GM18907 (cell line): ENCODE measurements around the gene PATZ1.
"Not testable (repeated sequence)": the region's sequence is repeated elsewhere in the genome, so short reads cannot be mapped to it uniquely, and the experiment has no call there.

Experiments
- ATAC-seq: cut with Tn5 transposase; IDR thresholded peaks from one replicate; pipeline ENCODE4 v1.9.1; 2021; ENCODE audit warnings: mild to moderate bottlenecking, moderate library complexity; ENCODE audit not compliant: unreplicated experiment

PATZ1 gene

DNA sequence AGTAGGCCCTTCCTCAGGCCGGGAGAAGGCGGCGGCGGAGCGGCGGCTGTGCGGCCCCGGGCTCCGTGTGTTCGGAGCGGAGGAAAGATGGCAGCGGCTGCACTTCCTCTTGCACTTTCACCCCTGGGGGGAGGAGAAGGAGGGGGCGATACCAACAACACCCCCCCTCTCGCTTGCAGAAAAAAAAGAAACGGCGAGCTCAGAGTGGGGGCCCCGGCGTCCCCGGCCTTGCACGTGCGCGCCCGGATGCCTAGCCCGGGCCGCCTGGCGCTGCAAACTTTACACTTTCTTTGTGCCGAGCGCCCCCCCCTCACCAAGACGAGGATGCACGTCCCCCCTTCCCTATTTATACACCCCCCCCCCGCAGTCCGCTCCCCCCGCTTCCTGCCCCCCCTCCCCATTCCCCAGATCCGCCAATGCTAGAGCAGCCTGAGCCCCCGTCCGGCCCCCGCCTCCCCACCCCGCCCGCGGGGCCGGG, at the start of gene PATZ1:
PATZ1 (minus strand) TSS at position 92 of the 478 bp plus-strand sequence. CDS start 744 bp downstream, outside the sequence.
- ATAC-seq = peak; percentile 26

DNA sequence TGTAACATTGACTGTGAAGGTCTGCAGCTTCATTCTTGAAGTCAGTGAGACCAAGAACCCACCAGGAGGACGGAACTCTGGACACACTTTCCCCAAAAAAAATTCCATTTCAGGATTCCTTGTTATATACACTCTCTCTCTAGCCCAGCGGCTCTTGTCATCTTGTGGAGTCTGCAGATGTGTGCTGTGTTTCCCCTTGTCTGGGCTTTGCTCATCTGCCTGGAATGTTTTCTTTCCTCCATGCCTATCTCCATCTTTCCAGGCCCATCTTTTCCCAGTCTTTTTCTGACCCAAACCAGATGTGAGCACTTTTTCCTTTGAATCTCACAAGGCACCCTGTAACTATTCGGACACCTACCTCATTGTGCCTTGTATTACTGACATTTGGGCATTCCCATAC, 48.2 kb upstream of the PATZ1 start:
- no peak for ATAC-seq

DNA sequence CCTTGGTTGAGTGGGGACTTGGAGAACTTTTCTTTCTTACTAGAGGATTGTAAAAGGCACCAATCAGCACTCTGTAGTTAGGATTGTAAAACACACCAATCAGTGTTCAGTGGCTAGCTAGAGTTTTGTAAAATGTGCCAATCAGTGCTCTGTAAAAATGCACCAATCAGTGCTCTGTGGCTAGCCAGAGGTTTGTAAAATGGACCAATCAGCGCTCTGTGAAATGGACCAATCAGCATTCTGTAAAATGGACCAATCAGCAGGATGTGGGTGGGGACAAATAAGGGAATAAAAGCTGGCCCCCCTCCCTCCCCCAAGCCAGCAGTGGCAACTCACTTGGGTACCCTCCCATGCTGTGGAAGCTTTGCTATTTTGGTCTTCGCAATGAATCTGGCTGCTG, 47.7 kb upstream of the PATZ1 start:
- no peak for ATAC-seq

- ATAC-seq = not testable (repeated sequence)
These were observed 32.5 kb upstream of the PATZ1 start for GRCh38 chr22:31378651-31379050.

DNA sequence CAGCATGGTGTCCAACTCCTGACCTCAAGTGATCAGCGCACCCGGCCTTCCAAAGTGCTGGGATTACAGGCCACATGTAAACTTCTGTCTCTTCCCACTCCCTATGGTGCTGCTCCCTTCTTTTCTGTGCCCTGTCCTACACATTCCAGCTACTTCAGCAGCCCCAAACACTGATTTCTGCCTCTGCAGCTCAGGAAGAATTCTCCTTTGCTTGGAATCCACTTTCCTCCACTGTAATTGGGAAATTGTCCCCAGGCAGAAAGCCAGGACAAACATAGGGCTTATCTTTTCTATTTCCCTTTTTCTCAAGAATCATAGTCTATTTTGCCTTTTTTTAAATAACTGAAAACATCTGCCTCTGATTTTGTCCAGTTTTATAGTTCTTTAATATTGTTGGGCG, 32.0 kb upstream of the PATZ1 start:
- ATAC-seq = no peak

- ATAC-seq = no peak
These were observed 31.5 kb upstream of the PATZ1 start for GRCh38 chr22:31377612-31378011.

- no peak for ATAC-seq
These were observed 21.3 kb upstream of the PATZ1 start for GRCh38 chr22:31367426-31367825.

DNA sequence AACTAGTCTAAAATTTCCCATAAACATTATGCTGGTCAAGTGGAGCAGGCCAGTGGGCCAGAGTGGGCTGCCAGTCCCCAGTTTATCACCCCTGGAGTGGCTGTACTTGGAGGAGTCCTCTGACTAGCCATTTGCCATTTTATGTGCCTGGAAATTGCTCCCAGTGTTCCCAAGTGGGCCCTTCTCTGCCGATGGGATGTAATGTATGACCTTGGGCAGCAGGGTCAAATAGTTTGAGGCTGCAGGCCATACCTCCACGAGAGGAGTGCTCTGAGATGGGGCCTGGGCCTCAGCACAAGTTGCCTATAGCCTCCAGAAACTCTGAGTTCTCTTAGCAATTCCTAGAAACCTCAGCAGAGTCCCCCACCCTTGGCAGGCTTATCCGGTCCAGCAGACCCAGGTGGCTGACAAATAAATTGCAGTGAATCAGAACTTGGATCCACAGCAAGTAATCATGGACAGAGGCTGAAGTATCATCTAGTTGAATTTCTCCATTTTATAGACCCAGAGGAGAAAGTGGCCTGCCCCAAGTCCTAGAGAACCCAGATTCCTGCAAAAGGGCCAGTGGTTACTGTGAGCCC, 17.8 kb upstream of the PATZ1 start:
- no peak for ATAC-seq

GRCh38 chr22:31361743-31362142, 15.6 kb upstream of the PATZ1 start:
- ATAC-seq = no peak

DNA sequence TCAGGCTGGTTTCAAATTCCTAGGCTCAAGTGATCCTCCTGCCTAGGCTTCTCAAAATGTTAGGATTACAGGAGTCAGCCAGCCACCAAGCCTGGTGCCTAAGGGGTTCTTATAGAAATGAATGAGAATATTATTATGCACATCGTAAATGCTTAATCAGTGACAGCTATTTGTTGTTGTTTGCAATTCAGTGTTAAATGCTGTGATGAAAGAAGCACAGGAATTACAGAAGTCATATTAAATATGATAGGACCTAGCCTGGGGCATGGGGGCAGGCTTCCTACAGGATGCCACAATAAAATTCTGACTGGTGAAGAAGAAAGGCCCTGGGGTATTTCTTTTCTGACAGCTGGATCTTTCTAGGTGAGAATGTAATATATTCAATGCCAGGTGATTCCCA, 13.9 kb upstream of the PATZ1 start:
- ATAC-seq = no peak

DNA sequence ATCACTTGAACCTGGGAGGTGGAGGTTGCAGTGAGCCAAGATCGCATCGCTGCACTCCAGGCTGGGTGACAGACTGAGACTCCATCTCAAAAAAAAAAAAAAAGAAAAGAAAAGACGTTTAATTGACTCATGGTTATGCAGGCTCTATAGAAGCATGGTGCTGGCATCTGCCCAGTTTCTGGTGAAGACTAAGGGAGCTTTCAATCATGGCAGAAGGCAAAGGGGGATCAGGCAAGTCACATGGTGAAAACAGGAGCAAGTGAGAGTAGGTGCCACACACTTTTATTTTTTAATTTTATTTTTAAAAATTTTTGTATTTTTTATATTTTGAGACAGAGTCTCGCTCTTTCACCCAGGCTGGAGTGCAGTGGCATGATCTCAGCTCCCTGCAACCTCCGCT, 8.4 kb upstream of the PATZ1 start:
- ATAC-seq = no peak

DNA sequence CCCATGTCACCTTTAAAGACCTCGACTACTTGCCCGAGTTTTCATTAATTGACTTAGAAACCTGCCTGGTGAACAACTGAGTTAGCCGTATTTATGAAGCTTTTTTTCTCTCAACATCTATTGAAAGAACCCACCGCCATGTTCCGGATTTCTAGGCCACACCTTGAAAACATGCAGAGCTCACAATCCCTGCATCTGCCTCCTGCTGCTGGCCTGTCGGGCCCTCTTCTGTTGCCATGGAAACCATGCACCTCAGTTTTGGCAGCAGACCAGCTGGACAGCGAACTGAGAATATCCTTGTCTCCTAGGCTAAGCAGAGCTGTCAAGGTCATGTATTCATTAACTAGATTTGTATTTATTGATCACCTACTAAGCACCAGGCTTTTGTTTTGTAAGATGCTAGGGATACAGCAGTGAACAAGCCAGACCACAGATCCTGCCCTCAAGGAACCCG, 4.3 kb upstream of the PATZ1 start:
- no peak for ATAC-seq

- no peak for ATAC-seq
These were observed 3.8 kb upstream of the PATZ1 start for GRCh38 chr22:31349960-31350359.

GRCh38 chr22:31348766-31349165, 2.6 kb upstream of the PATZ1 start:
- no peak for ATAC-seq

DNA sequence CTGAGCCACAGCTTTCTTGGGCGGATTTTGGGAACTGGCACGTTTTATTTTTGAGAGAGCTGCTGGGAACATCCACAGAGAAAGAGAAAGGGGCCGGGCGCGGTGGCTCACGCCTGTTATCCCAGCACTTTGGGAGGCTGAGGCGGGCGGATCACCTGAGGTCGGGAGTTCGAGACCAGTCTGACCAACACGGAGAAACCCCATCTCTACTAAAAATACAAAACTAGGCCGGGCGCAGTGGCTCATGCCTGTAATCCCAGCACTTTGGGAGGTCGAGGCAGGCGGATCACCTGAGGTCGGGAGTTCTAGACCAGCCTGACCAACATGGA, 1.8 kb upstream of the PATZ1 start:
- not testable (repeated sequence) for ATAC-seq

DNA sequence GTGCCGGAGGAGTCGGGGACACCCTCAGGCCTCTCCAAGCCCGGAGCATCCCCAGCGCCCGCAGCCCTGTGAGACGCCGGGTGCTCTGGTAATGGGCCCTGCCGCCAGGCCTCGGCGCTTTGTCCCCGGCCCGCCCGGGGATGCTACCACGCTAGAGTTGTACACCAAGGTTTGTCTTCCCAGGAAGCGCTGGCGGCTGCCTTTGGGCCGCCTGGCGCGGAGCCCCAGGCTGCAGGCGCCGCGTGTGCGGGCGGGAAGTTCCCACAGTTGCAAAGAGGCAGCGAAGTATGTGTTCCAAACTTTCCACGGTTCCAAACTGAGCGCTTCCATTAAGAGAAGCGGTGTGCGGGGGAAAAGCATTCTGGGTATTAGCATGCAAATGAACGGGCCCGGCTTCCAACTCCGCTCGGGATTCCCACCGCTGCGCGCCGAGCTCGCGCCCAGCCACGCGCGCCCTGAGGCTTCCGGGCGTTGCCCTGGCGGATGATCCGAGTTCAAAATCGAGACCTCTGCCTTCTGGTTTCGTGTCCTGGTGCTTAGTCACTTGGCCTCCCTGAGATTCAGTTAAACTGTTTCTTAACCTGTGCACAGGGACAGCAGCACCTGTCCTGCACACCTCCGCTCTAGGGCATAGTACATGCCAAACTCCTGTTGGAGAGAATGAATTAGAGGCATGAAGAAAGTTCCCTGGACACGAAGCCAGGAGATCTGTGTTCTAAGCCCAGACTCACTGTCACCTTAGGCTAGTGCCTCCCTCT, 1.3 kb upstream of the PATZ1 start:
- no peak for ATAC-seq

GRCh38 chr22:31346733-31347250, 646 bp upstream of the PATZ1 start:
- no peak for ATAC-seq

GRCh38 chr22:31345331-31346254, 553 bp downstream of the PATZ1 start:
- ATAC-seq = peak; percentile 48

- no peak for ATAC-seq
These were observed 1.4 kb downstream of the PATZ1 start for GRCh38 chr22:31344578-31345330.

GRCh38 chr22:31344256-31344577, 1.9 kb downstream of the PATZ1 start:
- ATAC-seq = no peak
